GM20000 (cell line): Measurements from ENCODE around the gene ADGRL1.
A peak's percentile ranks its signal among the peaks of the same experiment; 100 is the strongest.

Experiments used
- DNase-seq: peaks from one replicate; pipeline ENCODE4 v3.0.0; 2012; ENCODE audit warnings: low spot score
- TF ChIP-seq, protein P1 (sequence below): IDR thresholded peaks from 2 replicates; pipeline ENCODE4 v1.5.1; 2012; ENCODE audit warnings: mild to moderate bottlenecking, control low read depth; ENCODE audit errors: extremely low read depth, missing control alignments

The ADGRL1 gene

GRCh38 chr19:14119146-14119545 lies 86.8 kb downstream of the ADGRL1 start:
- no peak for DNase-seq
- TF ChIP-seq, protein P1, sequence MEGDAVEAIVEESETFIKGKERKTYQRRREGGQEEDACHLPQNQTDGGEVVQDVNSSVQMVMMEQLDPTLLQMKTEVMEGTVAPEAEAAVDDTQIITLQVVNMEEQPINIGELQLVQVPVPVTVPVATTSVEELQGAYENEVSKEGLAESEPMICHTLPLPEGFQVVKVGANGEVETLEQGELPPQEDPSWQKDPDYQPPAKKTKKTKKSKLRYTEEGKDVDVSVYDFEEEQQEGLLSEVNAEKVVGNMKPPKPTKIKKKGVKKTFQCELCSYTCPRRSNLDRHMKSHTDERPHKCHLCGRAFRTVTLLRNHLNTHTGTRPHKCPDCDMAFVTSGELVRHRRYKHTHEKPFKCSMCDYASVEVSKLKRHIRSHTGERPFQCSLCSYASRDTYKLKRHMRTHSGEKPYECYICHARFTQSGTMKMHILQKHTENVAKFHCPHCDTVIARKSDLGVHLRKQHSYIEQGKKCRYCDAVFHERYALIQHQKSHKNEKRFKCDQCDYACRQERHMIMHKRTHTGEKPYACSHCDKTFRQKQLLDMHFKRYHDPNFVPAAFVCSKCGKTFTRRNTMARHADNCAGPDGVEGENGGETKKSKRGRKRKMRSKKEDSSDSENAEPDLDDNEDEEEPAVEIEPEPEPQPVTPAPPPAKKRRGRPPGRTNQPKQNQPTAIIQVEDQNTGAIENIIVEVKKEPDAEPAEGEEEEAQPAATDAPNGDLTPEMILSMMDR = no peak

DNA sequence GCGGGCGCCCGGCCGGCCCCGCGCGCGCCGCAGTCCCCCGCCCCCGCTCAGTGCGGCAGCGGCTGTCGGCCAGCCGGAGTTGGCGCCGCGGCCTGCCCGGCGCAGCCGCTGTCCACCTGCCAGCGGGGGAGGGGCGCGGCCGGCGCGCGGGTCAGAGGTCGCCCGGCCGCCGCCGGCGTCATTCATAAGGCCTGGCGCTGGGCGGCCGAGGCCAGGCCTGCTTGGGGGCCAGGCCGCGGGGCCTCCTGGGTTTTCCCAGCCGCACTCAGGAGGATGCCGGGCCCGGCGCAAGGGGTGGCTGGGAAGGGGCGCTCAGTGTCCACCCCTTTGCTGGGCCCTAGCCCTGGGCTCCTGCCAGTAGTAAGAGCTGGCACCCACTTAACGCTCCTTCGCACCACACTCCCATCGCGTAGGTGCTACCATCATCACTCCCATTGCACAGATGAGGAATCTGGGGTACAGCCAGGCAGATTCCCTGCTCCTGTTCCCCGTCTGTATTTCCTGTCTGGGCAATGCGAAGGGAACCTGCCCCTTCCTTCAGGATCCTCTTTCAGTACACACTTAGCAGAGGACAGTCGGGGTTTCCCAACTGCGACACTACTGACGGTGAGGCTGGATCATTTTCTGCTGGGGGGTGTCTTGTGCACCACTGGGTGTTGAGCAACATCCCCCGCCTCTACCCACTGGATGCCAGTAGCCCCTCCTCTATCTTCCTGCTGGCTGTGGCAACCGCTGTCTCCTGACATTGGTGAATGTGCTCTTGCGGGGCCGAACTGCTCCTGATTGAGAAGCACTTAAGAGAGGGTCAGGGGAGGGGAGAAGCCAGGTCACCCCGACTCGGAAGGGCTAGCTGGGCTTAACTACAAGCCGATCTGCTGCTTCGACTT lies 87.6 kb downstream of the ADGRL1 start:
- DNase-seq = no peak
- TF ChIP-seq, protein P1 = no peak

- TF ChIP-seq, protein P1 = no peak
- peak; percentile 100 for DNase-seq
Measured at GRCh38 chr19:14117668-14118164, 88.3 kb downstream of the ADGRL1 start, which contains the start of gene PRKACA. Gene PRKACA (minus strand): TSS chr19:14117762. CDS start chr19:14117547, 215 bp downstream.

DNA sequence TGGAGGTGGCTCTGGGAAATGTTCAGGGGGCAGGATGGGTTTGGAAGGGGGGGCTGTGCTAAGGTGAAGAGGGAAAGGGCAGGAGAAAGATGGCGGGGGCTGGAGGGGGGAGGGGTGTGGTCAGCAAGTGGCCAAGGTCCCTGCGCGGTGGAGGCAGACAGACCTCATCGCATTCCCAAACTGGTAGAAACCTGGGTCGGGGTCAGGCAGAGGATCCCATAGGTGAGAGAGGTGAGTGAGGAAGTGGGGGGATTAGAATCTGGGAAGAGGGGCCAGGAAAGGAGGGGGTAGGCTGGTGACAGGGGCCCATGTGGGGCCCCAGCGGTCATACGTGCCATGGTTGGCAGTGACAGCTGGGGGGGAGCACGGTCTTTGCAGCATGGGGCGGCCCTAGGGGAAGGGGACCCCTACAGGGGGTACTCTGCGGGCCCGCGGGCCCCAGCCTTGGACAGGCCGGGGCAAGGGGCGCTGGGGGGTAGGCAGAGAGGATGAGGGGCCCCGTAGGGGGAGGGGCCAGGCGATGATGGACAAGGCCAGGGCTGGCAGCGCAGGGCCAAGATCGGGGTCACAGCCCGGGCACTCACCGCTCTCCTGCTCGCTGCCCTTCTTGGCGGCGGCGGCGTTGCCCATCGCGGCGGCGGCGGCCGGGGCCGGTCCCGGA lies 88.9 kb downstream of the ADGRL1 start:
- DNase-seq = no peak
- TF ChIP-seq, protein P1 = no peak

GRCh38 chr19:14116525-14116917 lies 89.4 kb downstream of the ADGRL1 start:
- TF ChIP-seq, protein P1 = no peak
- no peak for DNase-seq

- TF ChIP-seq, protein P1 = no peak
- DNase-seq = no peak
Measured at GRCh38 chr19:14115756-14116155, 90.2 kb downstream of the ADGRL1 start.

DNA sequence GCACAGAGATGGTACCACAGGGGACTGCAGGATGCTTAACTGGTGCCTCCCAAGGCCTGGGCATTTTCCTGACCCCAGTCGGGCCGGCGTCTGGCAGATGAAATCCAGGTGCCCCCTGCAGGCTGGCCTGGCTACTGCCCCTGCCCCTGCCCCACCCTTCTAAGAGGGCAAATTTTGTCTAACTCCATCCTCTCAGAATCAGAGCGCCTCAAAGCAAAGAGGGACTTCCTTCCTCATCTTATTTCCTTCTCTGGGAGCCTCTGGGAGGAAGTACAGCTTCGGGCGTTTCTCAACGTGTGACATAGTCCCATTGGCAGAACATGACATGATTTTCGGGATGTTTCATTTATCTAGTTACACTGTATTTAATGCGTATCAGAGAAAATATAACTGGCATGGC lies 91.1 kb downstream of the ADGRL1 start:
- TF ChIP-seq, protein P1 = peak; percentile 1
- peak; percentile 69 for DNase-seq
